GM21515 (cell line): ENCODE results near the gene SP140L.
"Not testable (repeated sequence)": the region's sequence is repeated elsewhere in the genome, so short reads cannot be mapped to it uniquely, and the experiment has no call there.

Experiments
- ATAC-seq: cut with Tn5 transposase; IDR thresholded peaks from one replicate; pipeline ENCODE4 v1.9.1; 2021; ENCODE audit not compliant: unreplicated experiment

SP140L gene

DNA sequence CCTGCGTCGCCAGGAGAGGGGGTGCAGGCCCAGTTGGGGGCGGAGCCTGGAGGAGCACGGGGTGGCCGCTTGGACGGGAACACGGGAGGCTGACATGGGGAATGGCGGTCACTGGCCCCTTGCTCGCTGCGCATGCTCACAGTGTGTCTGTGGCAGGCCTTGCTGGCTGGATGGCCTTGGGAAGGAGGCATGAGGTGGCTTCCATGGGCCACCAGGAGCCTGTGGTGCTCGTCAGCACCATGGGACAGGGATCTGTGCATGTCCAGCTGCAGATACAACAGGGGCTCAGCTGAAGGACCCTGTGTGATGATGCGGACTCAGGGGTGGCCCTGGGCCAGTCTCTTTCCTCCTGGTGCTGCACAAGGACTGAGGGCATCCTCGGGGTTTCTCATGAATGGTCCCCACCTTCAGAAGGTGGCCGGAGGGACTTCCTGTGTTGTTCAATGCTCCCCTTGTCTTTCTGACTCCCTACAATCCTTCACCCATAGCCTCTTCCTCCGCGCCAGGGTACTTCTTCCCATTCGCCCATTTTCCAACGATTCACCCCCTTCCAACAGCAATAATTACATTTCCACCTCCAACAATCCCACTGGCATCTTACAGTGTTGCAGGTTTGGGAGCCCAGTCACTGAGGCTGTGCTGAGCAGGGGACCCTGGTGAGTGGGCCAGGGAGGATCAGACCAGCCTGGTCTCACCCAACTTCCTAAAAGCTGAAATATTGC lies 3.4 kb upstream of the SP140L start:
- no peak for ATAC-seq

DNA sequence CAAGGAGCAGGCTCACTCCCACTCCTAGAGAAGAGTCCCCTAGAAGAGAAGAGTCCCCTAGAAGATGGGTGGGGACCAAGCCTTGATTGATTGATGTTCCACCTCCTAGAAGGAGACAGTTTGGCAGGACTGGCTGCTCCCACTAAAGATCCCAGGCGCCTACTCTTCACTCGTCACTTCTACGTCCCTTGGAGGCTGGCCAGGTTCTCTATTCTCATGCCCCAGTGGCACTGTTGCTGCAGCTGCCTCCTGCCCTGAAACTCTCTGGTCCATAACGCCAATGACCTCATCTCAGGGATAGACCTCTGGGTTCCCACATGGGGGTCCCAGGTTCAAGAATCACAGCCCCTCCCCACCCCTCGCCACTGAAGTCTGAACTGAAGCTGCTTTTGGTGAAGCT lies 2.5 kb upstream of the SP140L start:
- no peak for ATAC-seq

DNA sequence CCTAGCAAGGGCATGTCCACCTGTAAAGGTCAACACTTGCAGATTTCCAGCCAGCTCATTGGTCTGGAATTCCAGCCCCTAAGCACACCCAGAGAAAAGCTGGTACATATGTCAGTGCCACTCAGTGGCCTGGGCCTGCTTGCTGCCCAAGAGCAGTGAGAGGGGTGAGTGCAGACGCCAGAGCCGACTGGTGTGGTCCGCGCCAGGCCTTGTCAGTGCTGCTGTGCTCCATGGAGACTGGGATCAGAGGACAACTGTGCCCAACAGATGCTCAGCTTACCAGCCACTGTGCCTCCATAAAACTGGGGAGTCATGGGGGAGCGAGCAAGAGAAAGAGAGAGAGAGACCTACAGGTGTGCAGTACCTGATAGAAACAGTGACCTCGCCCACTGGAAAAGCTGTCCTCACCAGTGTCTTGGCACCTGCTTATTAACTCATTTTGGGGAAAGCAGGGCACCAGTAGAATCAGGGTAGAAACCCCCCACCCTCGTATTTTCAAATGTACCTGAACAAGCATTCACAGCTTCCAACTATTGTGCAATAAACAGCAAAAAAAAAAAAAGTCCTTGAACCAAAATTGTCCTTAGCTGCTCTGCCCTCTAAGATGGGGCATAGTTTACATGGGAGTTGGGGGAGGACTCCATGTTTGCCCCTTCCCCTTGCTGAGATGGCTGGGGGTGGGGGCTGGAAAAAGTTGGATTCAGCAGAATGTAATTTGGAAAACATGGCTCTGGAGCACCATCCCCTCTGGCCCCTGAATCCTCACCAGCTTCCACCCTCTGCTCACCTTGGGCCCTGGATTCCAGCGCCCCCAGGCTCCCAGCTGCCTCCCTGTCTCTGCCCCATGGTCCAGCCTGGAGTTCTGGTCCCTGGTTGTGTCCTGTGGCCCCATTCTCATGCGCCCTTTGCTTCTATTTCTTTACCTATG lies 1.4 kb upstream of the SP140L start:
- ATAC-seq = no peak

DNA sequence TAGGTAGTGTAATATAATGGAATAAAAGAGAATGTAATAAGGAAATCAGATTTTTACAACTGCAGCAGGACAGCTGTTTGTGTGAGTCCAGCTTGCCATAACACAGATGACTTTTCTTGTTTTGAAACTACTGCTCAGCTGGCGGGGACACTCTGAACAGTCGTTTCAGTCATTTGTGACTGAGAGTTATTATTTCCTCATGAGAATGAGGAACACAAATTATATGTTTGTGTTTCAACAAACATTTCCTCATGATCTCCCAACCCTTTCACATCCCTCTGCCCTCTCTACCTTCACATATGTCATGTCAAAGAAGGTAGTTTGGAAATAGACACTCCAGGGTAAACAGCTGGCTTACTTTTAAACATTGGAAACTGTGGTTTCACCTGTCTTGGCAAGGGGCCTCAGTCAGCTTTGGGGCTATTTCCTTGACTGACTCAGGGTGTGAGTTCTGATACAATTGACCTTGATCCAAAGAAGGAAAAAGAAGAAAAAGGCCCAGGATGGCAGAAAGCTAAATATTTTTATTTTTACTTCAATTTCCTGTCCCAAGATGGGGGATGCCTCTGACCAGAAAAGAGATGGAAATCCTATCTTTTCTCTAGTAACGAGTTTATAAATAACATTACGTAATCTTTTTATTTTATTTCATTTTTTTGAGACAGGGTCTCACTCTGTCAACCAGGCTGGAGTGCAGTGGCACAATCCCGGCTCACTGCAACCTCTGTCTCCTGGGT lies 593 bp downstream of the SP140L start:
- peak; percentile 64 for ATAC-seq

GRCh38 chr2:230328155-230328458 lies 1.1 kb downstream of the SP140L start:
- no peak for ATAC-seq

GRCh38 chr2:230329946-230330605 lies 3.1 kb downstream of the SP140L start:
- ATAC-seq = no peak

DNA sequence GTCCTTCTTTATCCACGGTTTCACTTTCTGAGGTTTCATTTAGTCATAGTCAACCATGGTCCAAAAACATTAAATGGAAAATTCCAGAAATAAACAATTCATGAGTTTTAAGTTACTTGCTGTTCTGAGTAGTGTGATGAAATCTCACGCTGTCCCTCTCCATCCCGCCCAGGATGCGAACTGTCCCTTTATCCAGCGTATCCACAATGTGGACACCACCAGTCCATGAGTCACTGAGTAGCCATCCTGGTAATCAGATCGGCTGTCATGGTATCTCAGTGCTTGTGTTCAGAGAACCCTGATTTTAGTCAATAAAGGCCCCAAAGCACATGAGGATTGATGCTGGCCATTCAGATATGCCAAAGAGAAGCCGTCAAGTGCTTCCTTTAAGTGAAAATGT lies 3.7 kb downstream of the SP140L start:
- ATAC-seq = no peak

- ATAC-seq = no peak
These were observed 8.5 kb downstream of the SP140L start for GRCh38 chr2:230335461-230335863.

DNA sequence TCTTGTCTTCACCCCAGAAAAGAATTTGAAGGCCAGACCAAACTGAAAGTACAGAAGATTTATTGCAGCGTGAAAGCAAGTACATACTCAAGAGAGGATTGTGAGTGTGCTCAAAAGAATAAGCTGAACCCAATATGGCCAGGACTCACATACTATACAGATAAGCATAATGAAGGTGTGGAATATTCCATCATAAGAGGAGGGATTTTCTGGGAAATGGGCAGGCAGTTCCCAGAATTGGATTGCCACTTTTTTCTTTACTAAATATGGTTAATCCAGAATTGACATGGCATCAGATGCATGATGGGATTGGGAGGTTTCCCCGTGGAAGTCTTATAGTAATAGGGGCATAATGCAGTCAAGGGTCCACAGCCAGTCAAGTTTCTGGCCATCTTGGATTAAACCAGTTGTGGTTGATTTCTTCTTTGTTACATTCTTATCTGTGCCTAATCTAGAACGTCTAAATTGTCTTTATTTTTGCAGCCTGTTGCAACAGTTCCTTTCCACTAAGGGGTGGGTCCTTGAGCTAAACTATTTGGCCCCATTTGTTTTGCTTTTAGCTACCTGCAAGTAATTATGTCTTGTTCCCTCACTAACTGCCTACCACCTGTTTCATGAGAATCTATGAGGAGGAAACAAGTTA lies 9.0 kb downstream of the SP140L start:
- ATAC-seq = no peak

DNA sequence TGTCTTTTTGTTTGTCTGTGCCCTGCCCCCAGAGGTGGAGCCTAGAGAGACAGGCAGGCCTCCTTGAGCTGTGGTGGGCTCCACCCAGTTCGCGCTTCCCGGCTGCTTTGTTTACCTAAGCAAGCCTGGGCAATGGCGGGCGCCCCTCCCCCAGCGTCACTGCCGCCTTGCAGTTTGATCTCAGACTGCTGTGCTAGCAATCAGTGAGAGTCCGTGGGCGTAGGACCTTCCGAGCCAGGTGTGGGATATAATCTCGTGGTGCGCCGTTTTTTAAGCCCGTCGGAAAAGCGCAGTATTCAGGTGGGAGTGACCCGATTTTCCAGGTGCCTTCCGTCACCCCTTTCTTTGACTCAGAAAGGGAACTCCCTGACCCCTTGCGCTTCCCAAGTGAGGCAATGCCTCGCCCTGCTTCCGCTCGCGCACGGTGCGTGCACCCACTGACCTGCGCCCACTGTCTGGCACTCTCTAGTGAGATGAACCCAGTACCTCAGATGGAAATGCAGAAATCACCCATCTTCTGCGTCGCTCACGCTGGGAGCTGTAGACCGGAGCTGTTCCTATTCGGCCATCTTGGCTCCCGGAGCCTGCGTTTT lies 15.0 kb downstream of the SP140L start:
- ATAC-seq = not testable (repeated sequence)

- not testable (repeated sequence) for ATAC-seq
These were observed 16.1 kb downstream of the SP140L start for GRCh38 chr2:230343041-230343624.

DNA sequence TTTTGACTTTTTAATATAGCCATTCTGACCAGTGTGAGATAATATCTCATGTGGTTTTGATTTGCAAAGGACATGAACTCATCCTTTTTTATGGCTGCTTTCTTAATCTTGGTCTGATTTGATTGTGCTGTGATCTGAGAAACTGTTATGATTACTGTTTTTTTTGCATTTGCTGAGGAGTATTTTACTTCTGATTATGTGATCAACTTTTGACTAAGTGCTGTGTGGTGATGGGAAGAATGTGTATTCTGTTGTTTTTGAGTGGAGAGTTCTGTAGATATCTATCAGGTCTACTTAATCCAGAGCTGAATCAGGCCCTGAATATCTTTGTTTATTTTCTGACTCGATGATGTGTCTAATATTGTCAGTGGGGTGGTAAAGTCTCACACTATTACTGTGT lies 16.8 kb downstream of the SP140L start:
- ATAC-seq = no peak

- ATAC-seq = no peak
These were observed 19.5 kb downstream of the SP140L start for GRCh38 chr2:230346465-230346864.

DNA sequence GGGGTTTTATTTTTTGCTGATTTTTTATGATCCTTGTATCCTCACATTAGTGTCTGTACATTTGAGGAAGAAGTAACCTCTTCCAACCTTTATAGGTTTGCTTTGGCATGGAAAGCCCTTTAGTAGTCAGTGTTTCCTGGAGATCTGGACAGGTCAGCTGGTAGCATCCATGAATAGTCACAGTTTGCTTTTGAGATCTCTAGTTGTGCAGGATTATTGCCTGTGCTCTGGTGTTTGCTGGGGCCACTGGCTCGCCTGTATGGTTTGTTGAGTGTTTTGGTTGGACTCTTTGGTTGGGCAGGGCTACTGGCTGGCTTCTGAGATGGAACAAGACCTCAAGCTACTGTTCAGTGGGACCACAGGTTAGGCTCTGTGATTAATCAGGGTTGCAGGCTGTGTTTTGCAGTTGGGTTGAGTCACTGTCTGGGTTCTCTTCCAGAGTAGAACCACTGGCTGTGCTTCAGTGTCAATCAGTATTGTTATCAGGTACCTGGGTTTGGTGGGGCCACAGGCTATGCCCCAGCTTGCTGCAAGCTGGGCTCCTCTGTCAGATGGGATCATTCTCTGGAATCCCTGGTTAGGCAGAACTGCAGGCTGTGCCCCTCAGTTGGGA lies 20.0 kb downstream of the SP140L start:
- no peak for ATAC-seq

GRCh38 chr2:230347659-230348305 lies 20.8 kb downstream of the SP140L start:
- ATAC-seq = no peak

GRCh38 chr2:230348787-230349186 lies 21.8 kb downstream of the SP140L start:
- no peak for ATAC-seq

GRCh38 chr2:230356084-230356483 lies 29.1 kb downstream of the SP140L start:
- no peak for ATAC-seq

DNA sequence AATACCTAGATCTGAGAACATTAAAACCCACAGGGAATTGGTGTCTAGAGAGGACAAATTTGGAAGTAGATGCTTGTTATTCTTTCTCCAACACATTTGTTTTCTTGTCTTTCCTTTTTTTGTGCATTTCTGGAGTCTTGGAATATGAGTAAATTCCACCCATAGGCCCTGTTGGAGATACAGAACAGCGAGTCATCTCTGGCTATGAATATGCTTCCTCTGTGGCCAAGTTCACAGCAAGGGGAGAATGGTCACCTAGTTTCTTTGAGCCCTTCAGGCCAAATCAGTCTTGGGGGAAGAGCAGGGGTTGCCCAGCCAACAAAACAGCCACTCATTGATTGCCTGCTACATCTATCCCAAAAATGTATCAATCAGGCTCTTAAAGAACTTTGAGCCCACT lies 31.3 kb downstream of the SP140L start:
- no peak for ATAC-seq

GRCh38 chr2:230360028-230360427 lies 33.0 kb downstream of the SP140L start:
- no peak for ATAC-seq
